NCI-H2196 (cell line): ENCODE results near the gene TBC1D5.
"Not testable (repeated sequence)": the region's sequence is repeated elsewhere in the genome, so short reads cannot be mapped to it uniquely, and the experiment has no call there.

Source experiments
- DNase-seq: peaks from one replicate; lab custom pipeline; 2025; ENCODE audit not compliant: unreplicated experiment; lab: John Stamatoyannopoulos, UW

Gene TBC1D5

GRCh38 chr3:17360991-17361390, 381.4 kb downstream of the TBC1D5 start:
- no peak for DNase-seq

GRCh38 chr3:17359911-17360310, 382.5 kb downstream of the TBC1D5 start:
- no peak for DNase-seq

GRCh38 chr3:17357035-17357710, 385.3 kb downstream of the TBC1D5 start:
- DNase-seq = no peak

- no peak for DNase-seq
These were observed 385.8 kb downstream of the TBC1D5 start for GRCh38 chr3:17356585-17356984.

GRCh38 chr3:17355591-17355990, 386.8 kb downstream of the TBC1D5 start:
- no peak for DNase-seq

GRCh38 chr3:17354341-17354740, 388.1 kb downstream of the TBC1D5 start:
- no peak for DNase-seq

GRCh38 chr3:17352620-17353019, 389.8 kb downstream of the TBC1D5 start:
- no peak for DNase-seq

GRCh38 chr3:17351193-17351592, 391.2 kb downstream of the TBC1D5 start:
- DNase-seq = not testable (repeated sequence)

GRCh38 chr3:17349093-17349492, 393.3 kb downstream of the TBC1D5 start:
- no peak for DNase-seq

GRCh38 chr3:17342119-17342518, 400.3 kb downstream of the TBC1D5 start:
- DNase-seq = no peak

- DNase-seq = no peak
These were observed 401.7 kb downstream of the TBC1D5 start for GRCh38 chr3:17340693-17341092.

GRCh38 chr3:17340261-17340660, 402.2 kb downstream of the TBC1D5 start:
- no peak for DNase-seq

- DNase-seq = no peak
These were observed 403.3 kb downstream of the TBC1D5 start for GRCh38 chr3:17339132-17339575.

GRCh38 chr3:17336291-17336690, 406.1 kb downstream of the TBC1D5 start:
- DNase-seq = no peak

- DNase-seq = no peak
These were observed 408.5 kb downstream of the TBC1D5 start for GRCh38 chr3:17333893-17334292.

- no peak for DNase-seq
These were observed 409.0 kb downstream of the TBC1D5 start for GRCh38 chr3:17333446-17333845.

- no peak for DNase-seq
These were observed 411.8 kb downstream of the TBC1D5 start for GRCh38 chr3:17330660-17331059.

- no peak for DNase-seq
These were observed 412.5 kb downstream of the TBC1D5 start for GRCh38 chr3:17329927-17330326.

GRCh38 chr3:17322106-17322793, 420.2 kb downstream of the TBC1D5 start:
- DNase-seq = no peak

GRCh38 chr3:17320266-17320665, 422.2 kb downstream of the TBC1D5 start:
- no peak for DNase-seq

- DNase-seq = no peak
These were observed 426.5 kb downstream of the TBC1D5 start for GRCh38 chr3:17315897-17316296.

- no peak for DNase-seq
These were observed 428.3 kb downstream of the TBC1D5 start for GRCh38 chr3:17314171-17314570.

GRCh38 chr3:17313746-17314145, 428.7 kb downstream of the TBC1D5 start:
- DNase-seq = no peak
